GM08714 (cell line): ENCODE results near the gene CTNNA3.

Experiments used
- H3K4me3 ChIP-seq: fragments of 200-500 bp; sonication (Bioruptor generic); 2 replicates; pipeline ENCODE4 v1.5.1; 2014; ENCODE audit warnings: mild to moderate bottlenecking, low read length, inconsistent platforms
- ZNF274 ChIP-seq: IDR thresholded peaks from 2 replicates; pipeline ENCODE4 v1.6.1; 2012; ENCODE audit warnings: mild to moderate bottlenecking, low read depth, low read length

CTNNA3 gene

DNA sequence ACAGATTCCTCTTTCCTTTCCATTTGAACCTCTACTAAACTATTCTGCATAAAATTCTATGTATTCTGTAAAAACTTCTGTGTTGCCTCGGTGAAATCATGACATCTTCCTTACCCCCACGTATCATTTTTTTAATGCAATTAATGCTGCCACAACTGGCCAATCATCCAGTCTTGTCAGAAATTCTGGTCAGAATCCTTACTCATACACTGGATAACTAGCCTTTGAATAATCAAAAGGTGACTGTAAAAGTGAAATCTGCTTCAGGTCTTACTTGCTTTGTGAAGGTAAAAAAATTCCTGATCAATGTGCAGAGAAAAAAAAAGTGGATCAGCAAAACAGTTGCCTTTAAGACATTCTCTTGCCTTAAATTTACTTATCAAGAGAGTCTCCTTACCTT, 859.2 kb downstream of the CTNNA3 start:
- no peak for TF ChIP-seq ZNF274

DNA sequence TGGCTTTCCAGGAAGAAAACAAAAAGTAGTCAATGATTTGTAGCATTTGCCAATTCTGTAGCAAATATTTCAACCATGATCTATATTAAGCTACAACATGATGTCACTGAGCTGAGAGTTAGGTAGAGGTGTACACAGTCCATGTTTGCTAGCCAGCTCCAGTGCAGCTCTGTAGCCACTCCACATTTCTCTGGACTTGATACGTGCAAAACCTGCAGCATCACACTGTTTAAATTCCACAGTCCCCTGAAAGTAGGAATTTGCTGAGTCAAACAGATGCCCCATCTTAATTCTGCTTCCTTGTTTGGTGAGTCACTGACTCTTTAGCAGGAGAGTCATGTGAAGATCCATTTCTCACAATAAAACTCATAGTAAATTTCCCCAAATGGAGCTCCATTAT, 859.9 kb downstream of the CTNNA3 start:
- no peak for TF ChIP-seq ZNF274
- no peak overlapping the region for H3K4me3 ChIP-seq

More for the DNA sequence above, 859.2 kb downstream of the CTNNA3 start:
- H3K4me3 ChIP-seq = no peak overlapping the region

DNA sequence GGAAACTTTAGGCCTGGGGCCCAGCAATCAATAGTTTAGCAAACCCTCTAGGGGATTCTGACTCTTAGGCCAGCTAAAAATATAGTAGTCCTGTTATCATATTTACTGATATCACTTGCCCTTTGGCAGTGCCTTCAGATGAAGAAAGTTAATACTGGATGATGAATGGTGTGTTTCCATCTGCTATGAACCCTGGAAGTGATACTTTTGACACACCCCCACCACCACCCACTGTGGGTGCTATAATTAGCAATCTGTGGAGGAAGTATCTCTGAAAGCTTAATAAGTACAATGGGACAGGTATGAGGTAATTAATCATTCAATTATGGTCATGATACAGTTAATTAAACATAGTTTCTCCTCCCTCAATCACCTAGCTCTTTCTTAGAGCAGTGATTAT, 860.6 kb downstream of the CTNNA3 start:
- no peak for TF ChIP-seq ZNF274
- H3K4me3 ChIP-seq = no peak overlapping the region

DNA sequence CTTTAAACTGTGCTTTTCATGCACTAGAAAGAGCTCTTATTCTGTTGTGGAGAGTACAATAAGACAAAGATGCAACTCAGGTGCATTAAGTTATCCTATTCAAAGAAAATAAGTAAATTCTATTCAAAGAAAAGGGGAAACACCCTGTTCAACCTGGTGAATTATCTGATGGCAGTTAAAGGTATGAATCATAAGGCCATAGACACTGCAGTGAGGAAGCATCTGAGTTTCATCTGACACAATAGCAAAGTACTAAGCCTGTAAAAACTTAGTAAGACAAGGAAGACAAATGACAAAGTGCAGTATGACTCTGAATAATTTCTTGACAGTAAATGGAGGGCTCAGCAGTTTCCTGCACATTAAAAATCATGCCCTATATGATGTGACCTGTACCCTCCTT, 861.2 kb downstream of the CTNNA3 start:
- H3K4me3 ChIP-seq = no peak overlapping the region
- no peak for TF ChIP-seq ZNF274

DNA sequence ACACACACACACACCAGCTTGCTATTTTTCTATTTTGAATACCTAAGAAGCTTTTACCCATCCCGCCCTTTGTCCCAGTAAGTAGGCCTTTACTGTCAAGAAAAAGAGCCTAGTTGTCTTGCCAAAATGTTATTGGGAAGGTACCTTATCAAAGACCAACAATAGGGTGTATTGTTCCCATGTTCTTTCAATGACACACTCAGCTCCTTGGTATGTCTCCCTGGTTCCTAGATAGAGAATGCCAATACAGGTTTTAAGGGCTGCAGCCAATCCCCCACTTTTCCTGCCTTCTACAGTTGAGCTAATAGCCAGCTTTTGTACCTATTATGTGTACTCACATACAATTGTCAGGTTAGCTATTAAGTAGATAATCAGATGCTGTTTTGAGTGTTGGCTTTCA, 862.1 kb downstream of the CTNNA3 start:
- H3K4me3 ChIP-seq = no peak overlapping the region
- no peak for TF ChIP-seq ZNF274

DNA sequence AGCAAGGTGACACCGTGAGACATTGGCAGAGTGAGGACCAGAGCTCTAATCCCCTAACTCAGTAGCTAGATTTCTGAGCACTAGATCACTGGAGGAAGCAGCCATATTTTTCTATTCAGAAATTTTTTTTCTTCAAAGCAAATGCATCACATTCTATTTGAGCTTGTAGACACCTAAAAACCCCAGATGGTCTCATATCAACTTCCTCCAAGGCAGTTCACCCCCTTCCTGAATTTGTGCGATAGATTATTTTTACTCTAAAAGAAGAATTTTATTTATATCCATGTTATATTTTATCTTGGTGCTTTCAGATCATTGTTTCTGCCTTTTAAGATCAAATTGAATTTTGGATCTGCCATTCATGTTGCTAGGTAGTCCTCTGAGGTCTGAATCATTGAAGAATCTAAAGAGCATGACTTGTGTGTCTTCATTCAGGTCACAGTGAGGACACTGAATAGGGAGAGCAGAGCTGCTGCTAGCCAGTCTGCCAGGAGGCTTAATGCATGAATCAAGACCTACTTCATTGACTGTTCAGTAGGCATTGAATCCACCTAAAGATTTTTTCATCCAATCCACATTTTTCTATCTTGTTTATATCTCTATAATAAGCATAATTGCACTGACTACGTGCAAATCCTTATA, 863.1 kb downstream of the CTNNA3 start:
- TF ChIP-seq ZNF274 = no peak
- no peak overlapping the region for H3K4me3 ChIP-seq

DNA sequence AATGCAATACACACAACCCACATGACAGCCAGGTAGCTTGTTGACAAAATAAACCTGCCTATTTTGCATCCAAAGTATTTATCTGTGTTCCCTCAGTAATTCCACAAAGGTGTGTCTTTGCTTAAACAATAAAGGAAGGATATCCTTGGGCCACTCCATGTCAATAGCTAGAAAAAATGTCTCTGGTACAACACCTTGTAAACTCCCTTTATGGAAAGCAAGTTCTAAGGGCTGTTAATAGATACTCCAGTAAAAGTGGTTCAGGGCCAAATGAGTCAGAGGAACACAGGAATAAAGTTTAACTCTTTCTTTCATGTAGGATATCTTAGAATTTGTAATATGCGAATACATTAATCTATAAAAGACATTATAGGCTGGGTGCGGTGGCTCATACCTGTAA, 867.0 kb downstream of the CTNNA3 start:
- no peak overlapping the region for H3K4me3 ChIP-seq
- no peak for TF ChIP-seq ZNF274

DNA sequence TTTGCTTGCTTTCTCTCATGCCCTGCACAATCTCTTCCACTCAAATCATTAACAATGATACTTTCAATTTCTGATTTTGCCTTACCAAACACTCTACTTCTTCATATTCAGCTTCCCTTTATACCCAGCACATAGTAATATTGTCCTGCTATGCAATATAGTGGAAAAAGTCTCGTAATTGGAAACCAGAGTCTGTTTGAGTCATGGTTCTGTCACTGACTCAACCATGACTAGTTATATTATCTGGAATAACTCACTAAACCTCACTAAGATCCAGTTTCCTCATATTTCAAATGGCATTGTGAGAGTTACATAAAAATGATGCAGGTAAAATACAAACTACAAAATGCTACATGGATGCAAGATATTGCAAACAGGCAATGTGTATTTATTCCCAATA, 868.6 kb downstream of the CTNNA3 start:
- TF ChIP-seq ZNF274 = no peak
- H3K4me3 ChIP-seq = no peak overlapping the region

DNA sequence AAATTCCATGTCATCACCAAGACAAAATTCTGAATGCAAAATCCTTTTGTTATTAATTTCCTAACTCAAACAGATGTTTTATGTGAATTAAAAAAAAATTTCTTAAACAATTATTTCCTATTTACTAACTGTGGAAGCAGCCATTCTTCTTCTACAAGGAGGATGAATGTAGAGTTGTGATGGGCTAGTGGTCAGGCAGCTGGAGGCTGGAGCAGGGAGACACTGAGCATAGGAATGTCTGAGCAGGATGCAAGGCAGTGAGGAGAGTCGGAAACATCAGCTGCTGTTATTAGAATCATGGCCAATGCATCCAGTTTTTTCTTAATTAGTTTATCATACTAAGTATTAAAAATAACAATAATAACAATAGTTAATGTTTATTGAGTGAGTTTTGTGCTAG, 872.7 kb downstream of the CTNNA3 start:
- H3K4me3 ChIP-seq = no peak overlapping the region
- no peak for TF ChIP-seq ZNF274

DNA sequence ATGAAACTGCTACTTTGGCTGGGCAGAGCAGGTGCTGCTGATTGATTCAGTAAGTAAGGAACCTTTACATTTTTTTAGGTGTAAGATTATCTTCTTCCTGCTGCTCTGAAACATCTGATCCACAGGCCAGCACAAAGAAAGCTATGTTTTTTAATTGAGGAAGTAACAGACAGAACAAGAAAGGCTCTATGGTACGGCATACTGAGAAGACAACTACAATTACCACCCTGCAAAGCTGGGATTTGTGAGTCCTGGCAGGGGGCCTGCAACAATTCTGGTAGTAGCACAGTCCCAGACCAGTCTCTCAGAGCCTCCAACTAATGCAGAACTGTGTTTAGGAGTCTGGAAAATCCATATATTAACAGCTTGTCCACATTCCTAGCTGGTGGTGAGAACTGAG, 873.2 kb downstream of the CTNNA3 start:
- H3K4me3 ChIP-seq = no peak overlapping the region
- TF ChIP-seq ZNF274 = no peak

DNA sequence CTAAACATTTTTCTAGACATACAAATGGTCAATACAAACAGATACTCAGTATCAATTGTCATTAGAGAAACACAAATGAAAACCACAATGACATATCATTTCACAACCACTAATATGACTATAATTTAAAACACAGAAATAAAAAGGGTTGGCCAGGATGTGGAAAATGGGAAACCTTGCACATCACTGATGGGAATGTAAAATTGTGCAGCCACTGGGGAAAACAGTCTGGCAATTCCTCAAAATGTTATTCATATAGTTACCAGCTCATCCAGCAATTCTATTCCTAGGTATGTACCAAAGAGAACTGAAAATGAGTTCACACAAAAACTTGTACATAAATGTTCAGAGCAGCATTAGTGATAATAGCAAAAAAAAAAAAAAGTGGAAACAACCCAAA, 876.3 kb downstream of the CTNNA3 start:
- no peak for TF ChIP-seq ZNF274
- no peak overlapping the region for H3K4me3 ChIP-seq

DNA sequence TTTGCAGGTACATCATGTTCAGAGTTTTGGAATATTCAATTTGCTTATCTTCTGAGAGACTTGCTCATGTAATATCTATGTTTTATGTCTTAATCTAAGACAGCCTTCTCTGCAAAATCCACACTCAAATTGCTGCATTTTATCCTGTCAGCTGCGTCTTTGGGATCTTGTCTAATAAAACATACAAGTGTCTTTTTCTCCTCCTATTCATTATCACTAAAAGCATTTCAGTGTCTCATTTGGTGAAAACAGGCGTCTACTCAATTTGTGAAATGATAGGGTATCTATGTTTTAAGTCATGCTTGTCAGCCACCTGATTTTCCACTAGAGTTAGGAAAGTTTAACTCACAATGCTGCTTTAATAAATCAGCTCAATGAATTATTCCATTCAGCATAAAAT, 882.9 kb downstream of the CTNNA3 start:
- no peak for TF ChIP-seq ZNF274

DNA sequence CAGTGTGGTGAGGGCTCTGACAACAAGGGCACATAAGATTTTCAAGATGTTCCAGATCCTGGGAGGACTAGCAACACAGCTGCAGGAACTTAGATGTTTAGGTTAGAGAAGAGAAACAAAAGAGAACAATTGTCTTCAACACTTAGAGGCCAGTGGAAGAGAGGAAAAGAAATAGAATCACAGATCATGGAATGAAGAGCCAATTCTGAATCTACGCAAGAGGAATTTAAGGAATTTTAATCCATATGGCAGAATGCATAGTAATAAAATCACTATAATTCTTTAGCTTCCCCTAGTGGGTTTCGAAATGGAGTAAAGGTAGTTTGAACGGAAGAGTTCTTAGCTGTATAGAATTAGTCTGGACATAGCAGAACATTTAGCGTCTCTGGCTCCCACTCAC, 884.8 kb downstream of the CTNNA3 start:
- no peak overlapping the region for H3K4me3 ChIP-seq
- TF ChIP-seq ZNF274 = no peak

More for the DNA sequence above, 882.9 kb downstream of the CTNNA3 start:
- H3K4me3 ChIP-seq = no peak overlapping the region

DNA sequence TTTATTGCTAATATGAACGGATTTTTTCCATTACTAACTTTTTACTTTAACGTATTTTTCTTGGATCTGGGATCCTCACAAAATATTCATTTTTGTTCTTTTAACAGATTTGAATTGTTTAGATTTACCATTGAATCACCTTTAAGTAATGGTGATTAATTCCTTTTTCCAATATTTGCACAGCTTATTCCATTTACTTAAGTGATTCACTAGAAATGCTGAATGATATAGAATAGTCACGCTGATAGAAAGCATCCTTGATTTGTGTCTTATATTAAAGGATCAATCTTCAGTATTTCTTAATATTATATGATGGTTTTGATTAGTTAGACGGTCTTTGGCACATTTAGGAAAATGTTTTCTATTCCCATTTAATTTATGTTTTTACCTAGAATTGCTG, 886.6 kb downstream of the CTNNA3 start:
- TF ChIP-seq ZNF274 = no peak
- no peak overlapping the region for H3K4me3 ChIP-seq

DNA sequence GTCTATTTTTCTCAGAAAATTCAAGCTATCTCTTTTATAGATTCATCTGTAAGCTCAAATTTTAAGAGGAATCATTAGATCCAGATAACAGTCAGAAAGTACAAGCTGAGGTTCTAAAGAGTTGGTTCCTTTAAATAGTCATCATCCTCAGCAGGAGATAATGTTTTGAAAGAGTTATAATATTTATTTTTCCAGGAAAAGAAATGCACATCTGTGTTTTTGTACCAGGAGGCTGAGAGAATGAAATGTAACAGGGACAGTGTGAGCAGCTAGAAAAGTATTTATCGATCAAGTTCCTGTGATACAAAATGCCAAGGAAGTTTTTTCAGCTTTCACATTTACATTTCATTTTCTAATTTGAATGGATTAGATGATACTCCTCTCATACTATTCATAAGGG, 890.4 kb downstream of the CTNNA3 start:
- TF ChIP-seq ZNF274 = no peak
- H3K4me3 ChIP-seq = no peak overlapping the region

DNA sequence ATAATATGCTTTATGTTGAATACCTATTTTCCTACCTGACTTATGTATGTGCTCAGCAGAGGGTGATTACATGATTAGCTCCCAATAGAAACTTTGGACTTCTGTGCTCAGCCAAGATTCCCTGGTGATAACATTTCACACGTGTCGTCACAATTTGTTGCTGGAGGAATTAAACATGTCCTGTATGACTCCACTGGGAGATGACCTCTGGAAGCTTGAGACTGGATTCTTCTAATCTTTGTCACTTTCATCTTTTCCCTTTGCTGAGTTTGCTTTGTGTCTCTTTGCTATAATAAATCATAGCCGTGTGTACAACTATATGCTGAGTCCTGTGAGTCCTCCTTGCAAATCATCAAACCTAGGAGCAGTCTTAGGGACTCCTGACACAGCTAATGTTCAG, 891.0 kb downstream of the CTNNA3 start:
- H3K4me3 ChIP-seq = no peak overlapping the region
- no peak for TF ChIP-seq ZNF274

DNA sequence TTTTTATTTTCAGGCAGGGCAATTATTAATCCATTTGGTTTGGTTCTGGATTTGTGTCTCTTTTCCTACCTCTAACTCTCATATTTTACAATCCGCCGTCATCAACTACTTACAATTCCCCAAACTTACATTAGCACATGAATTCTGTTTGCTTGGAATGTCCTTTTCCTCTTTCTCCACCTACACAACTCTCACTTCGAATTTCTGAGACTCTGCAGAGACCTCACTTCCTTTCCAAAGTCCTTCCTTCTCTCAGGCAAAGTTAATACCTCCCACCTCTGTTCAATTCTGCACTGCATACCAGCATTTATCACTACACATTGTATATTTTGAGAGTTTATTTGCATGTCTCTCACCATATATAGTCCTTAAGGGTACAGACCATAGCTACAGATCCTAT, 892.8 kb downstream of the CTNNA3 start:
- no peak overlapping the region for H3K4me3 ChIP-seq
- no peak for TF ChIP-seq ZNF274

DNA sequence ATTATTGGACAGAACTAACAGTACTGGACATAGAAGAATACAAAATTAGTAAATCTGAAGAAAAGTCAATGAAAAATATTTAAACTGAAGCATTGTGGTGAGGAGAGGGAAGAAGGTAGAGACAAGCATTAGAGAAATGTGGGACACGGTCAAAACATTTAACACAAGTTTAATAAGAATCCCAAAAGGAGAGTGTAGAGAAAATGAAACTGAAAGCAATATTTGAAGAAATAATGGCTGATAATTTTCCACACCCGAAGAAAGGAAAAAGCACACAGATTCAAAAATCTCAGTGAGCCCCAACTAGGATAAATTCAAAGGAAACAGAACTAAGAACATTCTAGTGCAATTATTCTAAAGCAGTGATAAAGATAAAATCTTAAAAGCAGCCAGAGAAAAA, 896.5 kb downstream of the CTNNA3 start:
- no peak for TF ChIP-seq ZNF274
- no peak overlapping the region for H3K4me3 ChIP-seq
